IMR-90 (cell line): ENCODE results near the gene NCOA5. TPM values are rescaled to one million over a fixed set of nuclear protein-coding genes. Genes with fewer than 3 reads are reported as not detected.

Experiments used
- ATAC-seq: fragments of 200-7000 bp; cut with Tn5 transposase; 2 replicates; pipeline ENCODE4 v1.9.1; 2020; ENCODE audit warnings: low read depth, mild to moderate bottlenecking, moderate library complexity
- BruUV-seq: library from RNA; stranded (reverse); fragments of 400-500 nt; replicated peaks from 2 replicates; lab custom pipeline; 2021; lab: Mats Ljungman, UMichigan
- CTCF ChIA-PET: fragments of 300-600 bp; formaldehyde crosslinking; extraction: SDS; loops from one replicate; lab custom pipeline; 2021; ENCODE audit warnings: antibody characterized with exemption; lab: Yijun Ruan, JAX
- POLR2A ChIA-PET: fragments of 300-600 bp; sonication (Branson Sonifier 250); formaldehyde crosslinking; loops from one replicate; lab custom pipeline; 2022; ENCODE audit warnings: antibody characterized with exemption; ENCODE audit not compliant: unreplicated experiment; lab: Charles Lee
- DNase-seq: peaks from one replicate; pipeline ENCODE4 v3.0.0; 2013
- H2AFZ ChIP-seq: replicated peaks from 2 replicates; pipeline ENCODE3; 2013; ENCODE audit warnings: low read length, mild to moderate bottlenecking; ENCODE audit not compliant: poor library complexity
- H2AK5ac ChIP-seq: 2 replicates; pipeline ENCODE4 v1.6.1; 2013; ENCODE audit warnings: low read depth, low read length, inconsistent platforms
- H2AK9ac ChIP-seq: replicated peaks from 2 replicates; pipeline ENCODE3; 2013; ENCODE audit warnings: mild to moderate bottlenecking, low read depth, low read length, moderate library complexity; ENCODE audit not compliant: poor library complexity
- H2BK120ac ChIP-seq: 2 replicates; pipeline ENCODE4 v1.6.1; 2013; ENCODE audit warnings: low read depth, low read length, inconsistent platforms
- H2BK15ac ChIP-seq: 3 replicates; pipeline ENCODE4 v1.6.1; 2013; ENCODE audit warnings: low read depth, low read length, inconsistent platforms
- H2BK20ac ChIP-seq: 2 replicates; pipeline ENCODE4 v1.6.1; 2013; ENCODE audit warnings: low read depth, mild to moderate bottlenecking, inconsistent platforms, low read length, moderate library complexity
- H2BK5ac ChIP-seq: 2 replicates; pipeline ENCODE4 v1.6.1; 2013; ENCODE audit warnings: mild to moderate bottlenecking, low read depth, low read length, inconsistent platforms; ENCODE audit not compliant: poor library complexity, severe bottlenecking
- H3K14ac ChIP-seq: replicated peaks from 2 replicates; pipeline ENCODE4 v1.6.1; 2013; ENCODE audit warnings: low read depth, low read length, inconsistent platforms
- H3K18ac ChIP-seq: 2 replicates; pipeline ENCODE4 v1.6.1; 2013; ENCODE audit warnings: low read depth, low read length, control low read depth
- H3K23ac ChIP-seq: 2 replicates; pipeline ENCODE4 v1.6.1; 2013; ENCODE audit warnings: low read depth, low read length, inconsistent platforms
- H3K27ac ChIP-seq: 2 replicates; pipeline ENCODE4 v1.5.1; 2013; ENCODE audit warnings: mild to moderate bottlenecking, control low read depth, low read length; ENCODE audit not compliant: insufficient read depth
- H3K27me3 ChIP-seq: 2 replicates; pipeline ENCODE4 v1.6.1; 2013; ENCODE audit warnings: low read length; ENCODE audit not compliant: control insufficient read depth, insufficient read depth
- H3K36me3 ChIP-seq: 2 replicates; pipeline ENCODE4 v1.6.1; 2013; ENCODE audit warnings: low read length, mixed read lengths; ENCODE audit not compliant: control insufficient read depth, insufficient read depth
- H3K4ac ChIP-seq: 2 replicates; pipeline ENCODE4 v1.6.1; 2013; ENCODE audit warnings: low read depth, low read length, inconsistent platforms
- H3K4me1 ChIP-seq: 2 replicates; pipeline ENCODE4 v1.6.1; 2013; ENCODE audit warnings: low read length, mixed read lengths; ENCODE audit not compliant: control insufficient read depth, insufficient read depth
- H3K4me2 ChIP-seq: 2 replicates; pipeline ENCODE4 v1.6.1; 2013; ENCODE audit warnings: low read depth, mild to moderate bottlenecking, control low read depth, low read length, moderate library complexity
- H3K4me3 ChIP-seq: 2 replicates; pipeline ENCODE4 v1.5.1; 2013; ENCODE audit warnings: low read depth, mild to moderate bottlenecking, control low read depth, low read length, moderate library complexity; ENCODE audit not compliant: insufficient read depth
- H3K56ac ChIP-seq: 2 replicates; pipeline ENCODE4 v1.6.1; 2013; ENCODE audit warnings: low read length, inconsistent platforms; ENCODE audit not compliant: insufficient read depth; ENCODE audit errors: extremely low read depth
- H3K79me1 ChIP-seq, 2 experiments: 2 replicates each; pipeline ENCODE4 v1.6.1; 2013; ENCODE audit warnings: low read length in 2 of 2, inconsistent platforms in 1 of 2, low read depth in 1 of 2
- H3K9ac ChIP-seq: 2 replicates; pipeline ENCODE4 v1.6.1; 2013; ENCODE audit warnings: low read depth, low read length, control low read depth
- H3K9me1 ChIP-seq: 2 replicates; pipeline ENCODE4 v1.6.1; 2013; ENCODE audit warnings: low read length, inconsistent platforms; ENCODE audit not compliant: insufficient read depth
- H3K9me3 ChIP-seq: 2 replicates; pipeline ENCODE4 v1.6.1; 2013; ENCODE audit warnings: low read length; ENCODE audit not compliant: control insufficient read depth, insufficient read depth
- H4K20me1 ChIP-seq: 2 replicates; pipeline ENCODE4 v1.6.1; 2013; ENCODE audit warnings: low read length, inconsistent platforms; ENCODE audit not compliant: insufficient read depth
- H4K5ac ChIP-seq: 2 replicates; pipeline ENCODE4 v1.6.1; 2013; ENCODE audit warnings: mild to moderate bottlenecking, low read depth, low read length, control low read depth
- H4K8ac ChIP-seq, 2 experiments: 2 replicates each; pipeline ENCODE4 v1.6.1; 2013; ENCODE audit warnings: low read depth in 2 of 2, low read length in 2 of 2, control low read depth in 1 of 2, inconsistent platforms in 1 of 2
- H4K91ac ChIP-seq: 2 replicates; pipeline ENCODE4 v1.6.1; 2013; ENCODE audit warnings: low read depth, low read length, inconsistent platforms; ENCODE audit not compliant: insufficient read depth
- BHLHE40 ChIP-seq: fragments of 150-350 bp; IDR thresholded peaks from 2 replicates; pipeline ENCODE4 v1.6.1; 2016; ENCODE audit warnings: mild to moderate bottlenecking, low read depth, low read length
- CEBPB ChIP-seq: IDR thresholded peaks from 2 replicates; pipeline ENCODE4 v1.6.1; 2012; ENCODE audit warnings: low read depth, low read length, improper control_type of control experiment
- CHD1 ChIP-seq: IDR thresholded peaks from 2 replicates; pipeline ENCODE4 v1.6.1; 2012; ENCODE audit warnings: low read depth, low read length, improper control_type of control experiment
- FOS ChIP-seq: fragments of 150-350 bp; IDR thresholded peaks from 2 replicates; pipeline ENCODE4 v1.6.1; 2016; ENCODE audit warnings: low read depth, low read length
- MAFK ChIP-seq: IDR thresholded peaks from 2 replicates; pipeline ENCODE4 v1.6.1; 2012; ENCODE audit warnings: low read depth, low read length, improper control_type of control experiment
- MAZ ChIP-seq: IDR thresholded peaks from 2 replicates; pipeline ENCODE4 v1.6.1; 2012; ENCODE audit warnings: low read depth, mild to moderate bottlenecking, low read length, improper control_type of control experiment, moderate library complexity, borderline replicate concordance
- MXI1 ChIP-seq: IDR thresholded peaks from 2 replicates; pipeline ENCODE4 v1.6.1; 2012; ENCODE audit warnings: low read depth, mild to moderate bottlenecking, low read length, moderate library complexity, borderline replicate concordance
- NFE2L2 ChIP-seq: fragments of 150-350 bp; IDR thresholded peaks from 2 replicates; pipeline ENCODE4 v1.6.1; 2016; ENCODE audit warnings: low read depth, mild to moderate bottlenecking, low read length
- POLR2A ChIP-seq: IDR thresholded peaks from 2 replicates; pipeline ENCODE4 v1.6.1; 2012; ENCODE audit warnings: mild to moderate bottlenecking, low read depth, low read length
- RAD21 ChIP-seq: IDR thresholded peaks from 2 replicates; pipeline ENCODE4 v1.6.1; 2012; ENCODE audit warnings: low read length, improper control_type of control experiment
- RCOR1 ChIP-seq: IDR thresholded peaks from 2 replicates; pipeline ENCODE4 v1.6.1; 2012; ENCODE audit warnings: mild to moderate bottlenecking, low read length, improper control_type of control experiment; ENCODE audit not compliant: insufficient replicate concordance
- RFX5 ChIP-seq: IDR thresholded peaks from 2 replicates; pipeline ENCODE4 v1.8.0; 2012; ENCODE audit warnings: low read depth, mild to moderate bottlenecking, low read length, moderate library complexity
- SMC3 ChIP-seq: fragments of 150-350 bp; IDR thresholded peaks from 2 replicates; pipeline ENCODE4 v1.6.1; 2016; ENCODE audit warnings: low read depth, mild to moderate bottlenecking, antibody characterized with exemption, low read length, moderate library complexity
- WGBS, 2 experiments: methylation state at CpG; one replicate each; pipeline versions ENCODE4 v1.1.5 to v1.1.7; 2013; ENCODE audit warnings: missing lambda C conversion rate in 2 of 2; ENCODE audit not compliant: insufficient read length in 1 of 2; ENCODE audit errors: extremely low coverage in 2 of 2; 5-methylcytosine and 5-hydroxymethylcytosine counted together
- dilution Hi-C: fragments of 300-500 bp; cut with HindIII; formaldehyde crosslinking; loops from one replicate; pipeline ENCODE4 v1.14.3; 2018; ENCODE audit warnings: low sequenced_read_pairs; ENCODE audit not compliant: unreplicated experiment
- in situ Hi-C: fragments of 300-500 bp; cut with MboI; formaldehyde crosslinking; loops from 3 replicates; pipeline ENCODE4 v1.14.3; 2019; ENCODE audit warnings: low sequenced_read_pairs, inconsistent platforms, mixed read lengths
- intact Hi-C: fragments of 100-400 bp; cut with micrococcal nuclease; formaldehyde crosslinking; loops from 2 replicates; pipeline ENCODE4 v1.10.0; 2022
- polyA plus RNA-seq, 3 experiments: library from polyadenylated mRNA; depleted of rRNA; stranded (reverse); fragments of >200 nt; gene quantifications; 2 replicates each; pipeline ENCODE4 v1.2.3, GENCODE V29; 2012; ENCODE audit warnings: low replicate concordance in 1 of 3
- total RNA-seq: library from RNA; depleted of rRNA; stranded (reverse); fragments of >200 nt; gene quantifications from 2 replicates; pipeline ENCODE4 v1.2.3, GENCODE V29; 2012
- TF ChIP-seq, protein P1 (sequence below): conservative IDR thresholded peaks from 2 replicates; pipeline ENCODE4 v1.5.1; 2012; ENCODE audit warnings: mild to moderate bottlenecking, low read depth, low read length, improper control_type of control experiment
- TF ChIP-seq, protein P2 (sequence below): fragments of 150-350 bp; IDR thresholded peaks from 2 replicates; pipeline ENCODE4 v1.6.1; 2017; ENCODE audit warnings: mild to moderate bottlenecking, antibody characterized with exemption, low read length, low read depth
- TF ChIP-seq, protein P3 (sequence below): fragments of 150-350 bp; IDR thresholded peaks from 2 replicates; pipeline ENCODE4 v1.6.1; 2016; ENCODE audit warnings: low read depth, mild to moderate bottlenecking, low read length, moderate library complexity, borderline replicate concordance

NCOA5 gene
- total and polyA plus RNA-seq, 2 of the 4 experiments (the other 2 are of a cell fraction), result 17.4 to 20.6 TPM

DNA sequence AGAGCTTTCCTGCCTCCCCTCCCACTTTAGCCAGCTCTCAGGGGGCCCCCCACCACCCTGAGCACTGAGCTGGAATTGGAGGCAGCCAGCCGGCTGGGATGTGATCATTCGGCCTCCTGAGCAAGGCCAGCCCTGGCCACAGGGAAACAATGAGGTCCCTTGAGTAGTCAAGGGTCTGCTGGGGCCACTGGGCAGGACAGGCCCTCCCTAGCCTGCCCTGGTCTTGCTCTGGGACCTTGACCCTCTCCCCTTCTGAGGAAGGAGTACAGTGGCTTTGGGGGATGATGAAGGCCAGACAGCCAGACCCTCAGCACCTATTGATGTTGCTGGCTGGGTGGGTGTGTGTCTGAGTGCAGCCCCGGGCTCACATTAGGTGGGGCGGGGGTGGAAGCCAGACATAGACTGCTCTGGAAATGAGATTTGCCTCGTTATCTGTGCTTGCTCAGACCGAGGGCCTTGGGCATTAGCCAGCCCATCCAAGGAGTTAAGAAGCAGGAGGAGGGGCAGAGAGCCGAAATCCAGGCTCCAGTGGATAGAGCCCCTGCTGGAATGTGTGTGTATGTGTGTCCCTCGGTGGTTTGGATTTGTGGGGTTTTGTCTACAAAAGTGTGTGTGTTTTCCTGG lies 49.6 kb upstream of the NCOA5 start:
- Histone ChIP-seq H2AK5ac (no peak overlapping the region), H4K8ac (no peak overlapping the region), H3K36me3 (no peaks in the 10 kb centered on the region), H3K4me1 (no peaks in the 10 kb centered on the region), H3K9ac (no peak overlapping the region), H2BK5ac (no peak overlapping the region), H2BK20ac (no peak overlapping the region), H3K14ac (no peak overlapping the region), H3K9me3 (no peaks in the 10 kb centered on the region), H3K4me3 (no peak overlapping the region), H4K20me1 (no peaks in the 10 kb centered on the region), H2AK9ac (no peak overlapping the region), H3K23ac (no peak overlapping the region), H3K79me1 (no peaks in the 10 kb centered on the region), H2BK15ac (no peak overlapping the region), H3K56ac (no peak overlapping the region), H3K27me3 (peaks cover 48% of the 10 kb centered on the region), H3K27ac (no peak overlapping the region), H4K5ac (no peak overlapping the region), H2BK120ac (no peak overlapping the region), H3K9me1 (no peaks in the 10 kb centered on the region), H3K4ac (no peak overlapping the region), H4K91ac (no peak overlapping the region), H3K18ac (no peak overlapping the region), H3K4me2 (no peak overlapping the region), H2AFZ (no peak overlapping the region)
- CTCF ChIA-PET, result no interaction called here
- dilution Hi-C loops (no loop called here), intact Hi-C loops (no loop called here), in situ Hi-C loops (no loop called here)
- 40% methylated on average over 1 of the region's 8 CpGs; no CpG with 5 or more reads in 1 of the 2 experiments for WGBS, 2 experiments
- ATAC-seq (no peak), DNase-seq (no peak)
- TF ChIP-seq, protein P1, sequence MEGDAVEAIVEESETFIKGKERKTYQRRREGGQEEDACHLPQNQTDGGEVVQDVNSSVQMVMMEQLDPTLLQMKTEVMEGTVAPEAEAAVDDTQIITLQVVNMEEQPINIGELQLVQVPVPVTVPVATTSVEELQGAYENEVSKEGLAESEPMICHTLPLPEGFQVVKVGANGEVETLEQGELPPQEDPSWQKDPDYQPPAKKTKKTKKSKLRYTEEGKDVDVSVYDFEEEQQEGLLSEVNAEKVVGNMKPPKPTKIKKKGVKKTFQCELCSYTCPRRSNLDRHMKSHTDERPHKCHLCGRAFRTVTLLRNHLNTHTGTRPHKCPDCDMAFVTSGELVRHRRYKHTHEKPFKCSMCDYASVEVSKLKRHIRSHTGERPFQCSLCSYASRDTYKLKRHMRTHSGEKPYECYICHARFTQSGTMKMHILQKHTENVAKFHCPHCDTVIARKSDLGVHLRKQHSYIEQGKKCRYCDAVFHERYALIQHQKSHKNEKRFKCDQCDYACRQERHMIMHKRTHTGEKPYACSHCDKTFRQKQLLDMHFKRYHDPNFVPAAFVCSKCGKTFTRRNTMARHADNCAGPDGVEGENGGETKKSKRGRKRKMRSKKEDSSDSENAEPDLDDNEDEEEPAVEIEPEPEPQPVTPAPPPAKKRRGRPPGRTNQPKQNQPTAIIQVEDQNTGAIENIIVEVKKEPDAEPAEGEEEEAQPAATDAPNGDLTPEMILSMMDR, result no peak
- TF ChIP-seq NFE2L2 (no peak), MAZ (no peak), MAFK (no peak), SMC3 (no peak), RFX5 (no peak), BHLHE40 (no peak), CHD1 (no peak), RCOR1 (no peak), MXI1 (no peak), RAD21 (no peak), POLR2A (no peak), CEBPB (no peak), FOS (no peak)
- TF ChIP-seq, protein P2, sequence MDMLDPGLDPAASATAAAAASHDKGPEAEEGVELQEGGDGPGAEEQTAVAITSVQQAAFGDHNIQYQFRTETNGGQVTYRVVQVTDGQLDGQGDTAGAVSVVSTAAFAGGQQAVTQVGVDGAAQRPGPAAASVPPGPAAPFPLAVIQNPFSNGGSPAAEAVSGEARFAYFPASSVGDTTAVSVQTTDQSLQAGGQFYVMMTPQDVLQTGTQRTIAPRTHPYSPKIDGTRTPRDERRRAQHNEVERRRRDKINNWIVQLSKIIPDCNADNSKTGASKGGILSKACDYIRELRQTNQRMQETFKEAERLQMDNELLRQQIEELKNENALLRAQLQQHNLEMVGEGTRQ, result no peak
- TF ChIP-seq, protein P3, sequence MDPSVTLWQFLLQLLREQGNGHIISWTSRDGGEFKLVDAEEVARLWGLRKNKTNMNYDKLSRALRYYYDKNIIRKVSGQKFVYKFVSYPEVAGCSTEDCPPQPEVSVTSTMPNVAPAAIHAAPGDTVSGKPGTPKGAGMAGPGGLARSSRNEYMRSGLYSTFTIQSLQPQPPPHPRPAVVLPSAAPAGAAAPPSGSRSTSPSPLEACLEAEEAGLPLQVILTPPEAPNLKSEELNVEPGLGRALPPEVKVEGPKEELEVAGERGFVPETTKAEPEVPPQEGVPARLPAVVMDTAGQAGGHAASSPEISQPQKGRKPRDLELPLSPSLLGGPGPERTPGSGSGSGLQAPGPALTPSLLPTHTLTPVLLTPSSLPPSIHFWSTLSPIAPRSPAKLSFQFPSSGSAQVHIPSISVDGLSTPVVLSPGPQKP, result no peak
- no TSS peak for BruUV-seq
- POLR2A ChIA-PET, result no interaction called here
